Activated T-helper 1 cell treated with anti-CD3 and anti-CD28 coated beads, Interleukin-12 subunit alpha, Interleukin-12 subunit beta, Interleukin-2, Interleukin-4 antibody, amounts not matched to agents 30 ng/mL and 10 ng/mL and 1 ng/mL, durations not matched to agents 14 hours and 24 hours and 36 hours (primary cell): ENCODE measurements around the gene ITIH3. TPM values are rescaled to one million over a fixed set of nuclear protein-coding genes. Genes with fewer than 3 reads are reported as not detected.

Experiments used
- DNase-seq: peaks from one replicate; pipeline ENCODE4 v3.0.0; 2021; ENCODE audit warnings: low spot score
- H3K27ac Mint-ChIP-seq: one replicate; pipeline ENCODE4 v1.8.0; 2021; ENCODE audit warnings: mild to moderate bottlenecking, mixed read lengths
- H3K27me3 Mint-ChIP-seq: one replicate; pipeline ENCODE4 v1.8.0; 2022; ENCODE audit warnings: mild to moderate bottlenecking, moderate library complexity, mixed read lengths; ENCODE audit not compliant: insufficient read depth
- H3K36me3 Mint-ChIP-seq: one replicate; pipeline ENCODE4 v1.8.0; 2021; ENCODE audit warnings: low read depth, mixed read lengths
- H3K4me1 Mint-ChIP-seq: one replicate; pipeline ENCODE4 v1.8.0; 2021; ENCODE audit warnings: low read depth, mixed read lengths
- H3K4me3 Mint-ChIP-seq: one replicate; pipeline ENCODE4 v1.8.0; 2021; ENCODE audit warnings: mild to moderate bottlenecking, moderate library complexity, mixed read lengths
- H3K9me3 Mint-ChIP-seq: one replicate; pipeline ENCODE4 v1.8.0; 2021; ENCODE audit warnings: mixed read lengths
- intact Hi-C: fragments of 100-400 bp; cut with micrococcal nuclease; formaldehyde crosslinking; loops from one replicate; pipeline ENCODE4 v1.15.1; 2024
- total RNA-seq: library from RNA; stranded (reverse); gene quantifications from 2 replicates; pipeline ENCODE4 v1.2.3, GENCODE V29; 2022

ITIH3 gene
- total RNA-seq, 1 donor from 2014 or later: not detected

- Mint-ChIP-seq H3K4me3 (no peak overlapping the region), H3K27ac (no peak overlapping the region), H3K36me3 (no peaks in the 10 kb centered on the region), H3K27me3 (no peaks in the 10 kb centered on the region), H3K9me3 (no peaks in the 10 kb centered on the region), H3K4me1 (no peaks in the 10 kb centered on the region)
- DNase-seq: no peak
- intact Hi-C loops: no loop called here
Measured at GRCh38 chr3:52811452-52812011, 16.9 kb downstream of the ITIH3 start.

DNA sequence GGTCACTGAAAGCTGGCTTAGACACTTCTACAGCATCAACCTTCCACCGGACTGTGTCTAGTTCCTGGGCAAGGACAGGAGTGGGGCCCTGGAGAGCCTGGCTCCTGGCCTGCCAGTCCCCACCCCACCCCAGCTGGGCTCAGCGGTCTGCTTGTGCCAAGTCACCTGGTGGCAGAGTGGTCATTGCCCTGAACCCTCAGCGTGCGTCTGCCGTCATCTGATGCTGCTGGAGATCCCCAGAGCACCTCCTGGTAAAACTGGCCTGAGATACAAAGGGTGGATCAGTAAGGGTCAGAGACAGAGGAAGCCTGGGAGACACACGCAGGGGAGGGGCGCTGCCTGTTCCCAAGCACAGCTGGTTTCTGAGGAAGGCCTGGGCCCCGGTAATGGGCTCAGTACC, 19.2 kb downstream of the ITIH3 start:
- Mint-ChIP-seq H3K4me3 (no peak overlapping the region), H3K27ac (no peak overlapping the region), H3K9me3 (no peaks in the 10 kb centered on the region), H3K27me3 (no peaks in the 10 kb centered on the region), H3K4me1 (no peaks in the 10 kb centered on the region), H3K36me3 (no peaks in the 10 kb centered on the region)
- no peak for DNase-seq
- intact Hi-C loops: no loop called here

DNA sequence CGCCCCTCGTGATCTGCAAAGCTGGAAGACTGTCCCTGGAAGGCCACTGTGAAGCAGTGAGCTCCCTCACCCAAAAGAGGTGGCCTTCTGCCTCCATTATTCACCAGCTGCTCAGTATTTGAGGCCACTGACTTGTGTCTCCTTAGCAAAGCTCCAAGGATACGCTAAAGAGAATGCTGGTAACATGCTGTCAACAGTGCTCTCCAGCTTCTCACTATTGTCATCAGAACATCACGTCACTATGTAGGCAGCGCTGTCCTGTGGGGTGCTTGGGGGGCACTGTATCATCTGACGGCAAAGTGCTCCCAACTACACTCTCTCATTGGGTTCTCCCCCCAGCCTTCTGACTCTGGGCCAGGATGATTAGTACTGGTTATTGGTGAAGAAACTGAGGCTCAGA, 21.6 kb downstream of the ITIH3 start:
- H3K4me1 Mint-ChIP-seq: no peaks in the 10 kb centered on the region
- DNase-seq: no peak
- intact Hi-C loops: no loop called here
- no peaks in the 10 kb centered on the region for H3K36me3 Mint-ChIP-seq
- no peaks in the 10 kb centered on the region for H3K27me3 Mint-ChIP-seq
- no peaks in the 10 kb centered on the region for H3K9me3 Mint-ChIP-seq
- H3K27ac Mint-ChIP-seq: no peak overlapping the region
- no peak overlapping the region for H3K4me3 Mint-ChIP-seq

- Mint-ChIP-seq H3K9me3 (no peaks in the 10 kb centered on the region), H3K4me3 (no peak overlapping the region), H3K36me3 (no peaks in the 10 kb centered on the region), H3K27me3 (no peaks in the 10 kb centered on the region), H3K27ac (no peak overlapping the region), H3K4me1 (no peaks in the 10 kb centered on the region)
- intact Hi-C loops: no loop called here
- no peak for DNase-seq
Measured at GRCh38 chr3:52816654-52817053, 22.1 kb downstream of the ITIH3 start.

GRCh38 chr3:52817221-52817620, 22.6 kb downstream of the ITIH3 start:
- DNase-seq: no peak
- Mint-ChIP-seq H3K9me3 (no peaks in the 10 kb centered on the region), H3K4me1 (no peaks in the 10 kb centered on the region), H3K36me3 (no peaks in the 10 kb centered on the region), H3K27ac (no peak overlapping the region), H3K4me3 (no peak overlapping the region), H3K27me3 (no peaks in the 10 kb centered on the region)
- intact Hi-C loops: no loop called here

DNA sequence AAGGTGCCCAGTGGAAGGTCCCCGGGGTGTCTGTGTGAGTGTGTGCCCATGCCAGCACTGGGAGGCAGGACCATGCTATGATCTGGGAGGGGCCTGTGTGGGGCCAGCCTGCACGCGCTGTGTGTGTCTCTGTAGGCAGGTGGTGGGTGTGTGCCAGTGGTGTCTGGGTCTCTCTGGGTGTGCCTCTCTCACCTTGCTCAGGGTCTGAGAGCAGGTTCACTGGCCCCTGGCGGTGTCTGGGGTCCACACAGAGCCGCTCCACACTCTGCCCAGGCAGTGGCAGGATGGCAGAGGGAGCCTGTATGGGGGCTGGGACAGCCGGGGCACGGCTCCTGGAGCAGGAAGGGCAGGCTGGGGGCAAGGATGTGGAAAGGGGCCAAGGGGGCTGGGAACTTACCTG, 23.3 kb downstream of the ITIH3 start:
- no peaks in the 10 kb centered on the region for H3K27me3 Mint-ChIP-seq
- no peaks in the 10 kb centered on the region for H3K4me1 Mint-ChIP-seq
- H3K4me3 Mint-ChIP-seq: no peak overlapping the region
- no peak for DNase-seq
- H3K27ac Mint-ChIP-seq: no peak overlapping the region
- intact Hi-C loops: no loop called here
- no peaks in the 10 kb centered on the region for H3K9me3 Mint-ChIP-seq
- H3K36me3 Mint-ChIP-seq: no peaks in the 10 kb centered on the region

DNA sequence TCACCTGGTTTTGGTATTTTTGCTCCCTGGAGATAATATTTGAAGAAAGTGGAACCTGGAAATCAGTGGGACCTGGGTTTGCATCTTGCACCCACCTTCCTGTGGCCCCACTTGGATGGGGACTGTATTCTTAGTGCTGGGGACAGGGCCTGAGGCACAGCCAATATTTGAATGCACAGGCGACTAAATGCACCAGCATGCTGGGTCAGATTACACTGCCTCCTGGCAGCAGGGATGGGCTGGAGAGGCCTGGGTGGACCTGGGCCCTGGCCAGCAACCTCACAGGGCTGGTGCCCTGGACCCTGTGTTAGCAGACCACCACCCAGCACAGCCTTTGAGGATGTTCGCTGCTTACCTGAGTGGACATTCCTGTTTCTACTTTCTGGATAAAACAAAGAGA, 25.3 kb downstream of the ITIH3 start:
- Mint-ChIP-seq H3K4me3 (no peak overlapping the region), H3K27ac (no peak overlapping the region), H3K4me1 (no peaks in the 10 kb centered on the region), H3K27me3 (no peaks in the 10 kb centered on the region), H3K9me3 (no peaks in the 10 kb centered on the region), H3K36me3 (no peaks in the 10 kb centered on the region)
- no peak for DNase-seq
- intact Hi-C loops: loop anchor here (5.0 kb wide), 1 partner anchor 78 kb away; no protein-coding TSS in a partner anchor

DNA sequence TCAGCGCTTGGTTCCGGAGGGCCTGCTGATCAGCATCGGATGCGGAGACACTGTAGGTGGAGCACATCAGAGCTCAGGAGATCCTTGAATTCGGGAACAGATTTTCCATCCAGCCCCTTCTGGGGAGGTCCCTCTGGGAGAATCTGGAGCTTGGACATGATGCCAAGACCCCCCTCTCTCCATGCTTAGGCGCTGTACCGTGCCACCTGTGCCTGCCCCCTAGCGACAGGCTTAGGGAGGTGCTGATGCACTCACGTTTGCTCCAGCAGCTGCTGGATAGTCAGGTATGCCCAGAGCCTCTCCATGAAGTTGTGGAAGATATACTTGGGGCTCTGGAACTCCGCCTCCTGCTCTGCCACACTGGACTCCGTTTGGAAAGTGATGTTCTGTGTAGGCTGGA, 26.1 kb downstream of the ITIH3 start:
- Mint-ChIP-seq H3K36me3 (no peaks in the 10 kb centered on the region), H3K4me3 (no peak overlapping the region), H3K27ac (no peak overlapping the region), H3K27me3 (no peaks in the 10 kb centered on the region), H3K4me1 (no peaks in the 10 kb centered on the region), H3K9me3 (no peaks in the 10 kb centered on the region)
- DNase-seq: no peak
- intact Hi-C loops: loop anchor here (5.0 kb wide), 1 partner anchor 78 kb away; no protein-coding TSS in a partner anchor

DNA sequence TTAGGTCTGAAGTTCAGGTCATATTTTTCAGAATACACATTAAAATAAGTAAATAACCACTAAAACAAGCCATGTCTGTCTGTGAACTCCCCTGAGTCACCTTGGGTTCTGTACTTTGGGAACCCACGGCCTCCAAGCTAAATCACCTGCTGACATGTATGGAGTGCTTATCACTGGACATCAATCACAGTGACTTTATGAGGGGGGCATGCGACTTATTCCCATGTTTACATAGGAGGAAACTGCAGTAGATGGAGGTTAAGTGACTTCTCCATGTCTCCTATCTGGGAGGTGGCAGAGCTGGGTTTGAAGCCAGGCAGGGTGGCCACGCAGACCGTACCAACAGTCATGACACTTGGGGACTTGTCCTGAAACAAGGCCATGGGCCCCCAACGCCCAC, 27.8 kb downstream of the ITIH3 start:
- H3K27ac Mint-ChIP-seq: no peak overlapping the region

GRCh38 chr3:52824037-52824436, 29.4 kb downstream of the ITIH3 start:
- DNase-seq: no peak
- Mint-ChIP-seq H3K27ac (no peak overlapping the region), H3K27me3 (no peaks in the 10 kb centered on the region), H3K4me1 (no peaks in the 10 kb centered on the region), H3K9me3 (no peaks in the 10 kb centered on the region), H3K4me3 (no peak overlapping the region), H3K36me3 (no peaks in the 10 kb centered on the region)
- intact Hi-C loops: loop anchor here (5.0 kb wide), 1 partner anchor 82 kb away; no protein-coding TSS in a partner anchor

More for the DNA sequence above, 27.8 kb downstream of the ITIH3 start:
- no peaks in the 10 kb centered on the region for H3K4me1 Mint-ChIP-seq
- no peak for DNase-seq
- intact Hi-C loops: loop anchor here (5.0 kb wide), 1 partner anchor 80 kb away; no protein-coding TSS in a partner anchor
- no peak overlapping the region for H3K4me3 Mint-ChIP-seq
- H3K36me3 Mint-ChIP-seq: no peaks in the 10 kb centered on the region
- no peaks in the 10 kb centered on the region for H3K9me3 Mint-ChIP-seq
- no peaks in the 10 kb centered on the region for H3K27me3 Mint-ChIP-seq

DNA sequence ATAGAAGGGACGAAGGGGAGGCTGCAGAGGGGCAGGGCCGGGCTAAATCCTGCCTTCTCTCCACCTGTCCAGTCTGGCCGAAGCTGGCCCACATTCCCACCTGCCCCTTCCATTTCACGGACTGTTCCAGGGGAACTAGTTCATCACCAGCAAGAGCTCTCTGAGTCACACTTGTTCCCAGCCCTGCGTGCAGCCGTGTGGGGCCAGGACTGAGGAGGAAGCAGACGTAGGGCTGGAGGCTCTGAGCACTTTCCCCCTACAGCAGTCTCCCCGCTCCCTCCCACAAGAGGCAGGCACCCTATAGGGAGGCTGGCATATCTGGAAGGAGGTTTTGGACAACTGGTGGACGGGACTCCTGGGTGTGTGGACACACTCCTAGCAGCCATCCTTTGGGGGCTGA, 32.8 kb downstream of the ITIH3 start:
- H3K36me3 Mint-ChIP-seq: no peaks in the 10 kb centered on the region
- no peaks in the 10 kb centered on the region for H3K4me1 Mint-ChIP-seq
- H3K9me3 Mint-ChIP-seq: no peaks in the 10 kb centered on the region
- intact Hi-C loops: no loop called here
- no peak overlapping the region for H3K27ac Mint-ChIP-seq
- H3K27me3 Mint-ChIP-seq: no peaks in the 10 kb centered on the region
- no peak for DNase-seq
- H3K4me3 Mint-ChIP-seq: no peak overlapping the region

- Mint-ChIP-seq H3K4me3 (no peak overlapping the region), H3K4me1 (no peaks in the 10 kb centered on the region), H3K27me3 (no peaks in the 10 kb centered on the region), H3K36me3 (no peaks in the 10 kb centered on the region), H3K9me3 (no peaks in the 10 kb centered on the region), H3K27ac (no peak overlapping the region)
- intact Hi-C loops: no loop called here
- DNase-seq: no peak
Measured at GRCh38 chr3:52827866-52828376, 33.3 kb downstream of the ITIH3 start.

DNA sequence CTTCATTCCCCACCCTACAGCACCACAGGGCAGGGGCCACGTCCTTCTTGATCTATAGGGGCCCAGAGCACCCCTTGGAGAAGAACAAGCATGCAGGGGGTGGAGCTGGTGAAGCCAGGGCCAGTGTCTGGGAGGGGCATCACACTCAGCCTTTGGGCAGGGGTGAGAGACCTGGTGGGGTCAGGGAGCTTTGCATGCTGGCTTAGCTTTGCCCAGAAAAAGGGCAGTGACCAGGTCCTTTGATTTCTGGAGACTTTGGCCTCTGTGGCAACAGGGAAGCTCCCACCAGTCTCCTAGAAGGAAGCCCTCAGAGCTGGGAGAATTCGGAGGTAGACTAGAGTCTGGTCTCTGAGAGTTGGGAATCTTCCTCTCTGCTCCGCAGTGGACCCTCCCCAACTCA, 34.9 kb downstream of the ITIH3 start:
- no peak overlapping the region for H3K4me3 Mint-ChIP-seq
- intact Hi-C loops: no loop called here
- no peaks in the 10 kb centered on the region for H3K36me3 Mint-ChIP-seq
- no peaks in the 10 kb centered on the region for H3K4me1 Mint-ChIP-seq
- no peaks in the 10 kb centered on the region for H3K27me3 Mint-ChIP-seq
- no peak for DNase-seq
- H3K27ac Mint-ChIP-seq: no peak overlapping the region
- no peaks in the 10 kb centered on the region for H3K9me3 Mint-ChIP-seq

GRCh38 chr3:52829906-52830463, 35.4 kb downstream of the ITIH3 start:
- Mint-ChIP-seq H3K4me1 (no peaks in the 10 kb centered on the region), H3K27ac (no peak overlapping the region), H3K36me3 (no peaks in the 10 kb centered on the region), H3K4me3 (no peak overlapping the region), H3K27me3 (no peaks in the 10 kb centered on the region), H3K9me3 (no peaks in the 10 kb centered on the region)
- no peak for DNase-seq
- intact Hi-C loops: no loop called here
